Kidney glomerular epithelial cell (primary cell): Measurements from ENCODE around the gene ZNF423.

ENCODE experiments used
- DNase-seq: peaks from one replicate; lab custom pipeline; 2025; lab: John Stamatoyannopoulos, UW

The ZNF423 gene

GRCh38 chr16:49458656-49459445 lies 397.1 kb downstream of the ZNF423 start:
- DNase-seq = no peak

- DNase-seq = no peak
These were observed 397.7 kb downstream of the ZNF423 start for GRCh38 chr16:49458243-49458642.

GRCh38 chr16:49457196-49457595 lies 398.7 kb downstream of the ZNF423 start:
- DNase-seq = no peak

GRCh38 chr16:49456763-49457162 lies 399.1 kb downstream of the ZNF423 start:
- no peak for DNase-seq

- DNase-seq = no peak
These were observed 399.7 kb downstream of the ZNF423 start for GRCh38 chr16:49455991-49456745.

- no peak for DNase-seq
These were observed 400.5 kb downstream of the ZNF423 start for GRCh38 chr16:49455181-49455990.

- DNase-seq = no peak
These were observed 401.3 kb downstream of the ZNF423 start for GRCh38 chr16:49454426-49455180.

- no peak for DNase-seq
These were observed 401.9 kb downstream of the ZNF423 start for GRCh38 chr16:49453983-49454382.

GRCh38 chr16:49453021-49453420 lies 402.9 kb downstream of the ZNF423 start:
- DNase-seq = no peak

- DNase-seq = no peak
These were observed 403.3 kb downstream of the ZNF423 start for GRCh38 chr16:49452578-49452977.

- DNase-seq = no peak
These were observed 403.8 kb downstream of the ZNF423 start for GRCh38 chr16:49452108-49452507.

GRCh38 chr16:49446805-49447204 lies 409.1 kb downstream of the ZNF423 start:
- DNase-seq = no peak

- no peak for DNase-seq
These were observed 412.3 kb downstream of the ZNF423 start for GRCh38 chr16:49443576-49443975.

- no peak for DNase-seq
These were observed 413.1 kb downstream of the ZNF423 start for GRCh38 chr16:49442805-49443204.

- no peak for DNase-seq
These were observed 414.5 kb downstream of the ZNF423 start for GRCh38 chr16:49441366-49441780.

GRCh38 chr16:49440156-49441065 lies 415.5 kb downstream of the ZNF423 start:
- DNase-seq = no peak

GRCh38 chr16:49439676-49440075 lies 416.2 kb downstream of the ZNF423 start:
- DNase-seq = no peak

- no peak for DNase-seq
These were observed 416.9 kb downstream of the ZNF423 start for GRCh38 chr16:49439050-49439449.
